Lower lobe of right lung (tissue), 2 donors: ENCODE measurements around the gene CACNA1H. TPM values are rescaled to one million over a fixed set of nuclear protein-coding genes. Genes with fewer than 3 reads are reported as not detected.

Experiments
- ATAC-seq, 2 donors: fragments of 200-7000 bp; cut with Tn5 transposase; one replicate each; pipeline ENCODE4 v1.9.1; 2020 to 2022; ENCODE audit warnings: mild to moderate bottlenecking in 2 of 2, moderate library complexity in 2 of 2
- DNase-seq: peaks from one replicate; pipeline ENCODE4 v3.0.0-alpha.2; 2020
- H3K27ac ChIP-seq: fragments of 200-600 bp; one replicate; pipeline ENCODE4 v1.8.0; 2022
- H3K27me3 ChIP-seq: fragments of 200-600 bp; one replicate; pipeline ENCODE4 v1.8.0; 2022; ENCODE audit warnings: low read depth
- H3K36me3 ChIP-seq: fragments of 200-600 bp; one replicate; pipeline ENCODE4 v1.8.0; 2022; ENCODE audit warnings: mild to moderate bottlenecking
- H3K4me1 ChIP-seq: fragments of 200-600 bp; one replicate; pipeline ENCODE4 v1.8.0; 2022
- H3K4me3 ChIP-seq: fragments of 200-600 bp; one replicate; pipeline ENCODE4 v1.8.0; 2022; ENCODE audit warnings: mild to moderate bottlenecking
- H3K9me3 ChIP-seq: fragments of 200-600 bp; one replicate; pipeline ENCODE4 v1.8.0; 2022
- intact Hi-C: fragments of 100-400 bp; cut with DNase I; formaldehyde crosslinking; loops from one replicate; pipeline ENCODE4 v1.11.0; 2022
- total RNA-seq: library from RNA; stranded (reverse); fragmentation: NEBNext Ultra II Directional; extraction: Animal tissue kit (Norgen Biotek cat#: 25700); gene quantifications from one replicate; pipeline ENCODE4 v1.2.1, GENCODE V29; 2021
- TF ChIP-seq, protein P1 (sequence below): fragments of 200-600 bp; IDR thresholded peaks from one replicate; pipeline ENCODE4 v1.8.0; 2022; ENCODE audit warnings: antibody characterized with exemption, mild to moderate bottlenecking
- donor health status: DM: no; HTN: yes; CAD: no; lungs with severe emphysema.

The CACNA1H gene
- total RNA-seq, 1 donor from 2014 or later = 8.4 TPM

DNA sequence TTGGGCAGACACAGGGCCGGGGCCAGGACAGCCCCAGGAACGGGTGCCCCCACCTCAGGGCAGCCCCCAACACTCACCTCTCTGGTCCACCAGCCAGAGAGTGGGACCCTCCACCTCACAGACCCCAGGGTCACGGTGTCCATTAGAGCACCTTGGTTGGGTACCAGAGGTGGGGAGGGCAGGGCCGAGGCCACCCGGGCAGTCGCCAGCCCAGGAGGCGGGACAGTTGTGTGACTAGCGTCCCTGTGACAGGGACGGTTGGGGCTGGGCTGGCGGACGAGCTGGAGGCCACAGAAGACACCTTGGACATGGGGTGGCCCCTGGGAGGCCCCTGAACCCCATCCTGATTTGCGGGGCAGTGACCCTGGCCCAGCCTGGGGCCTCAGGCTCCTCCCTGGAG lies 45.2 kb upstream of the CACNA1H start:
- ATAC-seq = no peak
- Histone ChIP-seq H3K27ac (no peak overlapping the region), H3K36me3 (no peaks in the 10 kb centered on the region), H3K4me3 (no peak overlapping the region), H3K9me3 (no peaks in the 10 kb centered on the region), H3K27me3 (peaks cover 67% of the 10 kb centered on the region), H3K4me1 (peaks cover 6% of the 10 kb centered on the region)
- TF ChIP-seq, protein P1, sequence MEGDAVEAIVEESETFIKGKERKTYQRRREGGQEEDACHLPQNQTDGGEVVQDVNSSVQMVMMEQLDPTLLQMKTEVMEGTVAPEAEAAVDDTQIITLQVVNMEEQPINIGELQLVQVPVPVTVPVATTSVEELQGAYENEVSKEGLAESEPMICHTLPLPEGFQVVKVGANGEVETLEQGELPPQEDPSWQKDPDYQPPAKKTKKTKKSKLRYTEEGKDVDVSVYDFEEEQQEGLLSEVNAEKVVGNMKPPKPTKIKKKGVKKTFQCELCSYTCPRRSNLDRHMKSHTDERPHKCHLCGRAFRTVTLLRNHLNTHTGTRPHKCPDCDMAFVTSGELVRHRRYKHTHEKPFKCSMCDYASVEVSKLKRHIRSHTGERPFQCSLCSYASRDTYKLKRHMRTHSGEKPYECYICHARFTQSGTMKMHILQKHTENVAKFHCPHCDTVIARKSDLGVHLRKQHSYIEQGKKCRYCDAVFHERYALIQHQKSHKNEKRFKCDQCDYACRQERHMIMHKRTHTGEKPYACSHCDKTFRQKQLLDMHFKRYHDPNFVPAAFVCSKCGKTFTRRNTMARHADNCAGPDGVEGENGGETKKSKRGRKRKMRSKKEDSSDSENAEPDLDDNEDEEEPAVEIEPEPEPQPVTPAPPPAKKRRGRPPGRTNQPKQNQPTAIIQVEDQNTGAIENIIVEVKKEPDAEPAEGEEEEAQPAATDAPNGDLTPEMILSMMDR = no peak
- no peak for DNase-seq
- intact Hi-C loops = no loop called here

DNA sequence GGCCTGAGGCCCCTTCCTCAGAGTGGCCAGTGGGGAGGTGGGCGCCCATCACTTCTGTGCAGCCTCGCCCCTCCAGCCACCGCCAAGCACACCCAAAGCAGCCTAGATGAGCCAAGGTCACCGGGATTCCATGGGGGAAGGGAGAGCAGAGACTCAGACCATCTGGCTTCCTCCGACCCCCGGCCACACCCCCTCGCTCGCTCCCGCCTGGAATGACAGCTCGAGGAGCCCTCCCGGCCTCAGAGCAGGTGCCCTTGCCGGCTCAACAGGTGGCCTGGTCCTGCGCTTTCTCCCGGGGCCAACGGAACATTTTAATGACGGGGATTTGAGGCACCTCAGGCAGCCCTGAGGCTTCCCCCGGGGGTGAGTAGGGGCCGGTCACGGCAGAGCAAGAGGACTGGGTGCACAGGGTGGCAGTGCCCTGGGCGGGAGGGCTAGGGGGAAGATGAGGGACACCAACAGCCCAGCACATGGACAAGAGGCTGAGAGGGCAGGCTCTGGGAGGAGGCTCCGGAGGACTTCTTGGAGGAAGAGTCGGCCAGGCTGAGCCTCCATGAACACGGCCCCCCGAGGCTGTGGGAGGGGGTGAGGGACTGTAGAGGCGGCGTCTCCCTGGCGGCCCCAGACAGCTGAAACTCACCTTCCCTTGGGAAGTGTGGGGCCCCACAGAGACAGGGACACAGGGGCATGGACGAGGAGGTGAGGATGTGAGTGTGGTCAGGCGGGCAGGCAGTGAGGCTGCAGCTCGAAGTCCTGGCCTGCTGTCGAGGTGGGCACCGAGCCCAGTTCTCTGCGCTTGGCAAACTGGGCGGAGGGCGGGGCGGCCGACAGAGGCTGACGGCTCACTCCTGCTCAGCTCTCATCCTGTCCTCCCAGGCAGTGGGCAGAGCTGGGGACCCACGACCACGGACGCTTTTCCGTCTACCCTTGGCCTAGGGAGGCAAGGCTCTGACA lies 44.3 kb upstream of the CACNA1H start:
- DNase-seq = no peak
- no peaks in the 10 kb centered on the region for H3K4me1 ChIP-seq
- no peaks in the 10 kb centered on the region for H3K36me3 ChIP-seq
- peaks cover 65% of the 10 kb centered on the region for H3K27me3 ChIP-seq
- ATAC-seq = no peak
- H3K27ac ChIP-seq = no peak overlapping the region
- no peak overlapping the region for H3K4me3 ChIP-seq
- H3K9me3 ChIP-seq = no peaks in the 10 kb centered on the region
- intact Hi-C loops = no loop called here
- TF ChIP-seq, protein P1 = no peak

DNA sequence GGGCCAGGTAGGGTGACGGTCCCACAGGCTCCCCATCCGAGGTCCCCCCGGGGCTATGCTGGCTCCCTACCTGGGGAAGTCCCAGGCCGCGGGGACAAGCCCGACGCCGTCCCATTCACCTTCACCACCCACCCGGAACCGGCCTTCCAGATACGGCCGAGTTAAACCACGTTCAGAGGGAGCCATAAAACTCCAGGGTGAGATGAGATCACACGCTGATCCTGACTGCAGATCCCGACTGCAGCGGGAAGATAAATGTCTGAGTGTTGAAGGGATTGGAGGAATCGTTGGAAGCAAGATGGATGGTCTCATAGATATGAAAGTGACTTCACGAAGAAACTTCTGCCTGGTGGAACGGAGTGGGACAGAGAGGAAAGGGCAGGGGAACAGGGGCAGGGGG lies 43.3 kb upstream of the CACNA1H start:
- TF ChIP-seq, protein P1 = no peak
- Histone ChIP-seq H3K27ac (no peak overlapping the region), H3K9me3 (no peaks in the 10 kb centered on the region), H3K4me1 (no peaks in the 10 kb centered on the region), H3K36me3 (no peaks in the 10 kb centered on the region), H3K4me3 (no peak overlapping the region), H3K27me3 (peaks cover 62% of the 10 kb centered on the region)
- ATAC-seq = no peak
- DNase-seq = no peak
- intact Hi-C loops = no loop called here

DNA sequence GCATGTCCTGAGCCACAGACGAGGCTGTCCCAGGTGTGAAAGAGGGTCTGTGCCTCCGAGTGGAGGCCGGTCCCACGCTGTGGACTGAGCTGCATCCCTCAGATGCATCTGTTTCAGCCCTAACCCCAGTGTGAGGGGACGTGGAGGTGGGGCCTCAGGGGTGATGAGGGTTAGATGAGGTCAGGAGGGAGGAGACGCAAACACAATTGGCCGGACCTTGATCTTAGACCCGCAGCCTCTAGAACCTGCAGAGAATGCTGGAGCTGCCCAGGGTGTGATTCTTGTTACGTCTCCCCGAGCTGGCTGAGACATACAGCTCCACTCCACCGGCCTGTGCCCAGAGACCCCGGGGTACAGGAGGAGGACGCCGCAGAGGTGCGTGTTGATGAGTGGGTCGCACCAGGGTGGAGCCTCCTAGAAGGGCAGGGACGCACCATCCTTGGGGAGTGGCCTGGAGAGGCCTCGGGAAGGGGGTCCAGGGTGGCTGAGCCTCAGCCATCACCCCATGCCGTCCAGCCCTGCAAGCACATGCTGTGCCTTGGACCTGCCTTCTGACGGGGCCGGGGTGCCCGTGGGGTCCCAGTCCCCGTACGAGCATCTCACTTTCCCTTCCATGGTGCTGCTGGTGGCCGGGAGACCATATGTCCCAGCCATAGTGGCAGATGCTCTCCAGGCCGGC lies 40.3 kb upstream of the CACNA1H start:
- intact Hi-C loops = no loop called here
- DNase-seq (no peak), ATAC-seq (no peak)
- H3K9me3 ChIP-seq = no peaks in the 10 kb centered on the region
- H3K4me3 ChIP-seq = no peak overlapping the region
- H3K27me3 ChIP-seq = peaks cover 51% of the 10 kb centered on the region
- TF ChIP-seq, protein P1 = no peak
- H3K36me3 ChIP-seq = no peaks in the 10 kb centered on the region
- H3K27ac ChIP-seq = no peak overlapping the region
- H3K4me1 ChIP-seq = no peaks in the 10 kb centered on the region

DNA sequence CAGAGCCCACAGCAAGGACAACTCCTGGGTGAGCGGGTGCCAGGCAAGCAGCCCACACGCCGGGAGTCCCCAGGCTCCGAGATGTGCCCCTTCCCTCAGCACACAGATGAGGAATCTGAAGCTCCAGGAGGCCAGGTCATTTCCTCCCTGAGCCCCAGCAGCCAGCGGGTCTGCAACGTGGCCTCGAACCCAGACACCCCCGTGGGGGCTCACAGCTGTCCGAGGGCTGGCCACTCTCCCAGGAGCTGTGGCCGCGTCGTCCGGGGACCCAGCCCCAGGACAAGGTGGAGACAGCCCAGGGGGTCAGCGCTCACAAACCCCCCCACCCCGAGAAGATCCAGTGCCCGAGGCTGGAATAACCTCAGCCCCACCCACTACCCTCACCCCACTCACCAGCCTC lies 39.4 kb upstream of the CACNA1H start:
- no peak overlapping the region for H3K4me3 ChIP-seq
- no peaks in the 10 kb centered on the region for H3K9me3 ChIP-seq
- no peaks in the 10 kb centered on the region for H3K36me3 ChIP-seq
- ATAC-seq (no peak), DNase-seq (no peak)
- peaks cover 51% of the 10 kb centered on the region for H3K27me3 ChIP-seq
- H3K27ac ChIP-seq = no peak overlapping the region
- H3K4me1 ChIP-seq = no peaks in the 10 kb centered on the region
- intact Hi-C loops = no loop called here
- TF ChIP-seq, protein P1 = no peak
